ENCODE data around the gene PRR33.

The PRR33 gene

DNA sequence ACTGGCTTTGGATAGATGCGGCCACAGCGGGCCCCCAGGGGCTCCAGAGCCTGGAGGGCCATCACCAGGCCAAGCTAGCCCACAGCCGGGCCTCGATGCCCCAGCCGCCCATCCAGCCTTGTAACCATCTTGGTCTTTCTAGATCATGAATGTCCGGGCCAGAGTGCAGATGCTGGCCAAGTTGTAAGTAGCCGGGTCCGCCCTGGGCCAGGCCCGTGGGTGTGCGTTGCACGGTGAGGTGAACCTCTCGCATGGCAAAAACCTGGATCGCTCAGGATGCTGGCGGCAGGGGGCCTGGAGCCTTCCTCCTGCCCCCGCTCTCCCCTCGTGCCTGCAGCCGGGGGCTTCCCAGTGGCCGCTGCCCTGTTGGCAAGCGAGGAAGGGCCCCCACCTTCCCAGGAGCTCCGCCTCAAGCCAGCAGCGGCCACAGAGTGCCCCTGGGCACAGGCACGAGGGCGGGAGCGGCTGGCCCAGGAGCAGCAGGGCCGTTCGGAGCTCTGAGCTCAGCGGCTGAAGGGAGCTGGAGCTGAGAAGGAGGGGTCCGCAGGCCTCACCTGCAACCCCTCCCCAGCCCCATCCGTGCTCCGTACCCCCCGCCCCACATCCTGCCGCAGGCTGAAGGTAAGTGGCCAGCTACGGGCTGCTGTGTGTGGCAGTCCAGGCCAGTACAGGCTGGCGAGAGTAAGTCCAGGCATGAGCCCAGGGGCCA lies 44.5 kb upstream of the PRR33 start:
- H3K36me3 ChIP-seq: no peaks in the 10 kb centered on the region
- DNase-seq: peak; percentile 1

DNA sequence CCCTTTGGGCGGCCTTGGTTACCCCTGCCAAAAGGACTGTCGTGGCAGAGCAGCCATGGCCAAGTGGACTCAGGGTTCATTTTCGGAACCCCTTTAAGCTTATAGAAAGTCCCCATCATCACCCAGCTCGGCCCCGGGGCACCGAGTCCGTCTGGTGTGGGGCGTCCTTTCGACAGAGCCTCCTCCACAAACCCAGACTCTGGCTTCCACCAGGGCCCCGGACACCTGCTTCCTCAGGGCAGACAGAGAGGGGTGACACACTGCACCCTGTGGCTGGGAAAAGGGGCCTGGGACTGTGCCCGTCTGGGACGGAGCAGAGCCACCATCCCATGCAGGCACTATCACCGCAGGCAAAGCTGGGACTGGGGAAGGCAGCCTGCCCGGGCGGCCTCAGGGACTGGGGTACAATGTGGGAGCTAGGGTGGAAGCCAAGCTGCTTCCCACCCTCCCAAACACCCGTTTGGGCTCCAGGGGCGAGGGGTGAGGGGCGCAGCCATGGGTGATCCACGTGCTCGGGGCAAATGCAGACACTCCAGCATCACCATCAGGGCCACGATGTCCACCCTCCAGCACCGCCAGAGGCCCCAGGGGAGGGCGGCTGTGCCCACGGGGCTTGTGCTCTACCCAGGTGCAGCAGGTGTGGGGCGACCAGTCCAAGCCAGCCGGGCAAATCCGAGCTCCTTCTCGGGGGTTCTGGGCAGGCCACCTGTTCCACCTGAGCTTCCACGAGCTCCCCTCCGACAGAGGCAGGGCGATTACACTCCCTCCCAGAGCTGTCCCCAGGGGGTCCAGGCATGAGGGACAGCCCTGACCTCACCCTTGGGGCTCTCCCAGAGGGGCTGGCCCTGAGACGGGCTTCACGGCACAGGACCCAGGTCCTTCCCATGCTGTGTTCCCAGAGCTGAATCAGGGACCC lies 43.7 kb upstream of the PRR33 start:
- no peaks in the 10 kb centered on the region for H3K36me3 ChIP-seq
- peak; percentile 0 for DNase-seq
- H3K4me3 ChIP-seq (ENCODE audit: low read depth, low read length): no peak overlapping the region
- TF ChIP-seq, protein P1, sequence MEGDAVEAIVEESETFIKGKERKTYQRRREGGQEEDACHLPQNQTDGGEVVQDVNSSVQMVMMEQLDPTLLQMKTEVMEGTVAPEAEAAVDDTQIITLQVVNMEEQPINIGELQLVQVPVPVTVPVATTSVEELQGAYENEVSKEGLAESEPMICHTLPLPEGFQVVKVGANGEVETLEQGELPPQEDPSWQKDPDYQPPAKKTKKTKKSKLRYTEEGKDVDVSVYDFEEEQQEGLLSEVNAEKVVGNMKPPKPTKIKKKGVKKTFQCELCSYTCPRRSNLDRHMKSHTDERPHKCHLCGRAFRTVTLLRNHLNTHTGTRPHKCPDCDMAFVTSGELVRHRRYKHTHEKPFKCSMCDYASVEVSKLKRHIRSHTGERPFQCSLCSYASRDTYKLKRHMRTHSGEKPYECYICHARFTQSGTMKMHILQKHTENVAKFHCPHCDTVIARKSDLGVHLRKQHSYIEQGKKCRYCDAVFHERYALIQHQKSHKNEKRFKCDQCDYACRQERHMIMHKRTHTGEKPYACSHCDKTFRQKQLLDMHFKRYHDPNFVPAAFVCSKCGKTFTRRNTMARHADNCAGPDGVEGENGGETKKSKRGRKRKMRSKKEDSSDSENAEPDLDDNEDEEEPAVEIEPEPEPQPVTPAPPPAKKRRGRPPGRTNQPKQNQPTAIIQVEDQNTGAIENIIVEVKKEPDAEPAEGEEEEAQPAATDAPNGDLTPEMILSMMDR (IDR thresholded peaks at IDR 0.05; ENCODE audit: low read depth, low read length): no peak
- no peaks in the 10 kb centered on the region for H3K9me3 ChIP-seq
- no peaks in the 10 kb centered on the region for H3K4me1 ChIP-seq
- no peaks in the 10 kb centered on the region for H3K27me3 ChIP-seq

More for the DNA sequence above, 44.5 kb upstream of the PRR33 start:
- Histone ChIP-seq H3K4me3 (ENCODE audit: low read depth, low read length) (no peak overlapping the region), H3K4me1 (no peaks in the 10 kb centered on the region), H3K9me3 (no peaks in the 10 kb centered on the region), H3K27me3 (no peaks in the 10 kb centered on the region)
- TF ChIP-seq, protein P1 (IDR thresholded peaks at IDR 0.05; ENCODE audit: low read depth, low read length): no peak

DNA sequence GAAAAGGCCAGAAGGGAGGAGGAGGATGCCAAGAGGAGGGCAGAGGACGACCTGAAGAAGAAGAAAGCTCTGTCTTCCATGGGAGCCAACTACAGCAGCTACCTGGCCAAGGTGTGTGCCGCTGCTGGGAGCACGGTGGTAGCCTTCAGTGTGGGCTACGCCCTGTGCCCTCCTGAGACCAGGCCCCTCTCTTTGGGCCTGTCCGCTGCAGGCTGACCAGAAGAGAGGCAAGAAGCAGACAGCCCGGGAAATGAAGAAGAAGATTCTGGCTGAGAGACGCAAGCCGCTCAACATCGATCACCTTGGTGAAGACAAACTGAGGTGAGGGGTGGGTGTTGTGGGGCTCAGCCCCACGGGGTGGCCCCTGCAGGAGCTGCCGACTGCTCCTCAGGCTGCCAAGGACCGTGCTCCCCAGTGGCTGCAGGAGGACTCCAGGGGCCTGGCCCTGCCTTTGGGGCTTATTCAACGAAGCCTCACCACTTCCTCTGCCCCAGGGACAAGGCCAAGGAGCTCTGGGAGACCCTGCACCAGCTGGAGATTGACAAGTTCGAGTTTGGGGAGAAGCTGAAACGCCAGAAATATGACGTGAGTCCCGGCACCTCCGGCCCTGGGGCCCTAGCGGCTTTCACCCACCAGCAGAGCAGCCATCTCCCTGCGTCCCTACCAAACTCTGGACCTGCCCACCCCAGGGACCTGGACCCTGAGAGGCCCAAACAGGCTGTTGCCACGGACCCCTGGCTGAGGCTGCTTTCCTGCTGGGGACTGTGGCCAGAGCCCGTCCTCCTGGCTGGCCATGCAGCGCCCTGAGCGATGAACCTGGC lies 42.9 kb upstream of the PRR33 start:
- Histone ChIP-seq H3K36me3 (no peaks in the 10 kb centered on the region), H3K9me3 (no peaks in the 10 kb centered on the region), H3K4me3 (ENCODE audit: low read depth, low read length) (no peak overlapping the region), H3K27me3 (no peaks in the 10 kb centered on the region), H3K4me1 (no peaks in the 10 kb centered on the region)
- TF ChIP-seq, protein P1 (IDR thresholded peaks at IDR 0.05; ENCODE audit: low read depth, low read length): no peak
- DNase-seq: no peak

DNA sequence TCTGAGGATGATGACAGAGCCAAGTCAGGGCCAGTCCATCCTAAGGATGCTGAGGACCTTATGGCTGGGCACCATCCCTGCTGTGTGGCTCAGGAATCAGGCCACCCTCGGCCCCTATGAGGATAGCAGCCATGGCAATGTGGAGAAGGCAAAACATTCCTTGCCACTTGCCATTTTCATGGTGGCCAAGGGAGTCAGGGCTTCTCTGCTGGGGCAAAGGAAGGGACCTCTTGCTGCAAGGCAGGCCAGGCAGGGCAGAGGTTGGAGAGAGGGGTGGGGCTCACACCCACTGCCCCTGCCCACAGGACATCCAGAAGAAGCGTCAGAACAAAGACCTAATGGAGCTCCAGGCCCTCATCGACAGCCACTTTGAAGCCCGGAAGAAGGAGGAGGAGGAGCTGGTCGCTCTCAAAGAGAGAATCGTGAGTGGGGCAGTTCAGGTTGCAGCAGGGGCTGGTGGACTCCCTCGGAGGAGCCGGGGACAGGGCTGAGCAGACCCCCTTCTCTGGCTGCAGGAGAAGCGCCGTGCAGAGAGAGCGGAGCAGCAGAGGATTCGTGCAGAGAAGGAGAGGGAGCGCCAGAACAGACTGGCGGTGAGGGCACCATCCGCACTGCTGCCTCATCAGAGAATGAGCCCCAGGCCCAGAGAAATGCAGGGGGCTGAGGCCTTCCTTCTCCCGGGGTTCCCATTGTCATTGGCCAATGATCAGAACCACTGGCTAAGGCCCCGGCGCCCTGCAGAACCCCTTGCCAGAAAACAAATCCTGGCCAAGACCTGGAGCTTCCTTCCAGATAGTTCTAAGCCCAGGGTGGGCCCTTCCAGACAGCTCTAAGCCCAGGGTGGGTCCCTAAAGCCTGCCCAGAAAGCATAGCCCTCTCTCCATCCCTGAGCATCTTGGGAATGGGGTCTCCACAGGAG lies 42.0 kb upstream of the PRR33 start:
- no peaks in the 10 kb centered on the region for H3K27me3 ChIP-seq
- DNase-seq: no peak
- TF ChIP-seq, protein P1 (IDR thresholded peaks at IDR 0.05; ENCODE audit: low read depth, low read length): no peak
- no peaks in the 10 kb centered on the region for H3K4me1 ChIP-seq
- no peak overlapping the region for H3K4me3 ChIP-seq (ENCODE audit: low read depth, low read length)
- H3K9me3 ChIP-seq: no peaks in the 10 kb centered on the region
- no peaks in the 10 kb centered on the region for H3K36me3 ChIP-seq

DNA sequence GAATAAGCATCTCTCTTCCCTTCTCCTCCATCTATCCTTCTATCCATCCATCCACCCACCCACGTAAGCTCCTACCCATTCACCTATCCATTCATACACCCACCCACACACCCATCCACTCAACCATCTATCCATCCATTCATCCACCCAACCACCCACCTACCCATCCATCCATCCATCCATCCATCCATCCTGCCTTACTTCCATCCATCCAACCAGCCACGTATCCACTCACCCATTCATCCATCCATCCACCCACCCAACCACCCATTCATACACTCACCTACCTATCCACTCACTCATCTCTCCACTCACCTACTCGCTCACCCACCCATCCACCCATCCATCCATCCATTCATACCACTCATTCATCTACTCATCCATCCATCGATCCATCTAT lies 41.0 kb upstream of the PRR33 start:
- TF ChIP-seq, protein P1 (IDR thresholded peaks at IDR 0.05; ENCODE audit: low read depth, low read length): no peak
- Histone ChIP-seq H3K4me1 (no peaks in the 10 kb centered on the region), H3K36me3 (no peaks in the 10 kb centered on the region), H3K27me3 (no peaks in the 10 kb centered on the region), H3K4me3 (ENCODE audit: low read depth, low read length) (no peak overlapping the region), H3K9me3 (no peaks in the 10 kb centered on the region)
- DNase-seq: no peak
